GM13976 (cell line): Measurements from ENCODE around the gene CCBE1.

Experiments used
- DNase-seq: peaks from one replicate; pipeline ENCODE4 v3.0.0; 2012; ENCODE audit warnings: low spot score
- CTCF ChIP-seq: IDR thresholded peaks from 2 replicates; pipeline ENCODE4 v1.5.1; 2012; ENCODE audit warnings: borderline replicate concordance, mild to moderate bottlenecking; ENCODE audit not compliant: insufficient read depth; ENCODE audit errors: extremely low read depth, missing control alignments, control extremely low read depth
- in situ Hi-C: fragments of 300-500 bp; cut with MboI; formaldehyde crosslinking; loops from one replicate; pipeline ENCODE4 v1.12.0; 2022; ENCODE audit warnings: low sequenced_read_pairs, mixed read lengths, inconsistent platforms; ENCODE audit not compliant: unreplicated experiment

Gene CCBE1

DNA sequence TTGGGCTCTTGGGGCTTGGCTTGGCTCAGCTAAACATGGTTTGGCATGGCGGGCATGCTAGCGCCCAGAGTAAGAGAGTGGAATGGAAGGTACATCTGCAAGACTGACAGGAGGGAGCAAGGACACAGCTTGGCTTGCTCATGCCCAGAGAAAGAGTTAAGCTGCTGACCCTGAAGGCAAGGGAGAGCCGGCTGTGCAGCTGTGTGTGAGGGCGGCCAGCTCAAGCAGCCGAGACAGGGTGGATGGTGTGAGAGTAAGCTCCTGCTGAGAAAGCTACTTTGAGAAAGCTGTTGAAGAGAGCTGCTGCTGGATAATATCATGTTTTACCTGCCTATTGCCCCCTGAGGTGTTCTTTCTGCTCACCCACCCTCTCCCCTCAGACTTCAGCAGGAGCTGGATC is 135.6 kb downstream of the CCBE1 start:
- no peak for TF ChIP-seq CTCF
- DNase-seq = no peak
- in situ Hi-C loops = no loop called here

GRCh38 chr18:59560556-59560955 is 136.7 kb downstream of the CCBE1 start:
- DNase-seq = no peak
- in situ Hi-C loops = no loop called here
- no peak for TF ChIP-seq CTCF

DNA sequence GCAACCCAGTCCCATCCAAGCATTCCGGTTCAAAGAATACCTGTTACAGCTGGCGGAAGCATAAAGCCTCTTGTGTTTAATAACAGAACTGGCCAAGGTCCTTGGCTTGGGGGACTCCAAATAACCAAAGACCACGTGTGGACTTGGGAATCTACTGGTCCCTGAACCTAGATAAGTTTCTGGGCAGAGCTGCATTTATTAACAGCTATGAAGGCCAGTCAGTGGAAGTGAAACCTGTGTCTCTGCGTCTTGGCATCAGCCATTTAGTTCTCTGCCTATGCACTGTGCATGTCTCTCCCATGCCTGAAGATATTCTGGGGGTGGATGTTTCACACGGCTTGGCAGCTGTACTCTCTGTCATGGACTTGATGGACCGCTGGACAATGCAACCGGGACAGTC is 137.7 kb downstream of the CCBE1 start:
- TF ChIP-seq CTCF = no peak
- DNase-seq = no peak
- in situ Hi-C loops = no loop called here

GRCh38 chr18:59555995-59556659 is 141.1 kb downstream of the CCBE1 start:
- in situ Hi-C loops = no loop called here
- DNase-seq = no peak

GRCh38 chr18:59554796-59555335 is 142.4 kb downstream of the CCBE1 start:
- no peak for TF ChIP-seq CTCF
- DNase-seq = no peak
- in situ Hi-C loops = no loop called here

More at GRCh38 chr18:59555995-59556659, 141.1 kb downstream of the CCBE1 start:
- TF ChIP-seq CTCF = no peak

DNA sequence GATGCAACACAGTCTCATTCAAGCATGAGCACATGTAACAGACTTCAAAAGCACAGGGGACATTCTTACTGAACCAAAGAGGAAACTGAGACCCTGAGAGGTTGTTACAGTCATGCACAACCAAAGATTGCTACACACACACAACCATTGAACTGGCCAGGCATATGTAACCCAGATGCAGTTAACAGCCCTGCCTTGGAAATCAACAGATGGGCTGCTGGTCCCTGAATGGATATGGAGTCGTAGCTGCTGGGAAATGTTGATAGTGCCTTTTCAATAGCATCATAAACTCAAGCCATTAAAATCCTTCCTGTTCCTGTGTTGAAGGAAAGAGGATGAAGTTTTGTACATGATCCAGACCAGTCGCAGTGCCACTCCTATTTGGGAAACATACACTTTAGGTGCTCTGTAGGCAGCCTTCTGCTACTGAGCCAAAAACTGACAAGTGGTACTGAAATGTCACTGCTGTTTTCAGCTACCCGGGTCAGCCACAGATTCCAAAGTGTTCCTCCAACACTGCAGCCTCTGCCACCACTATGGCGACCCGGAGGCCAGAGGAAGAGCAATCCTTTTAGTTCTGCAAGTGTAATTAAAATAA is 143.9 kb downstream of the CCBE1 start:
- no peak for DNase-seq
- TF ChIP-seq CTCF = no peak
- in situ Hi-C loops = no loop called here
